ENCODE results near the gene APCDD1.

Gene APCDD1

DNA sequence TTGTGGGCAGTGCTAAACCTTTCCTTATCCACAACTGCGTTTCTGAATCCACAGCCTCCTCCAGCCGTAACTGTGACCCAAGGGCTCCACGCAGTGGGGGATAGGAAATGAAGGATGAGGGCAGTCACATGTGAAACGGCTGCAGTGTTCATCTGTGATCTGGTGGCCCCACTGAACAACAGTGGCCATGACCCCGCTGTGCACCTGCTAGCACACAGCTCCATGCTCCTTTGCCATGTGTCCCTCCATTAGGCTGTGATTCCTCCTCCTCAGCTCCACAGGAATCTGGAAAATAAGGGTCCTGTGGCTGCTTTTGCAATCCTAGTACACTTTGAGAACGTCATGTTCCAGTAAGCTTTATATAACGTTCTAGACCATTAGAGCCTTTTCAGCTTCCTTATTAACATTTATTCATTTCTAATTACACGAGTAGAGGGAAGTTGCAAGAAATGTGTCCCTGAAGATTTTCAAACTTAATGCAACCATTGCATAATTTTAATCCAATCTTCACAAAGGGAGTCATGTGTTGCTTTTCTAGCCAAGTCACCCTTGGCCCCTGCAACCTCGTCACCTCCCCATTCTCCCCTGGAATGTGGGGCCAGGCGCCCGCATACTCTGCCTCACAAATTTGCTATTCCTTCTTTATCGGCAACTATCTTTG is 64.3 kb downstream of the APCDD1 start:
- Histone ChIP-seq H3K4me1 (ENCODE audit: control insufficient read depth, insufficient read depth, low read length) (peaks cover 5% of the 10 kb centered on the region; the same call in 1 of the 2 replicates), H3K4me3 (ENCODE audit: low read depth, low read length) (no peak overlapping the region), H3K27ac (ENCODE audit: low read depth, low read length) (no peak overlapping the region), H3K9me3 (ENCODE audit: control insufficient read depth, insufficient read depth, low read length) (no peaks in the 10 kb centered on the region), H3K27me3 (ENCODE audit: control insufficient read depth, insufficient read depth, low read length) (no peaks in the 10 kb centered on the region), H3K9ac (ENCODE audit: low read depth, low read length) (no peak overlapping the region), H3K36me3 (ENCODE audit: control insufficient read depth, insufficient read depth, low read length) (no peaks in the 10 kb centered on the region)

DNA sequence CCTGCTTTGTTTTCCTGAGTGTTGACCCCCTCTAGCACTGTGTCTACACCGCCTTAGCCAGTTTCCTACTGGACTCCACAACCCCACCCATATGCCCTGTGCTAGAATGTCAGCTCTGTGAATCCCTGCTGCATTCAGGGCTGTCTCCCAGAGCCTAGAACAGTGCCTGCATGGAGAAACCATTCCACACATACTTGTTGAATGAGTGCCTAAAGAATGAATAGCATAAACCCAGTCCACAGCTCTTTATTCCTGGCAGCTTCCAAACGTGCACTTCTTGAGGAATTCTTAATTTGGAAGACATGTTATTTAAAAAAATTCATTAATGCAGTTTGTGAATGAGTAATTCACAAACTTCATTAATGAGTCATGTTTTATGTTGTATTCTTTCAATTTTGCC is 64.9 kb downstream of the APCDD1 start:
- H3K27me3 ChIP-seq (ENCODE audit: control insufficient read depth, insufficient read depth, low read length) = no peaks in the 10 kb centered on the region
- H3K4me3 ChIP-seq (ENCODE audit: low read depth, low read length) = no peak overlapping the region
- H3K9ac ChIP-seq (ENCODE audit: low read depth, low read length) = no peak overlapping the region
- no peaks in the 10 kb centered on the region for H3K36me3 ChIP-seq (ENCODE audit: control insufficient read depth, insufficient read depth, low read length)
- no peaks in the 10 kb centered on the region for H3K9me3 ChIP-seq (ENCODE audit: control insufficient read depth, insufficient read depth, low read length)
- no peak overlapping the region for H3K27ac ChIP-seq (ENCODE audit: low read depth, low read length)
- H3K4me1 ChIP-seq (ENCODE audit: control insufficient read depth, insufficient read depth, low read length) = peaks cover 7% of the 10 kb centered on the region; the same call in 1 of the 2 replicates

DNA sequence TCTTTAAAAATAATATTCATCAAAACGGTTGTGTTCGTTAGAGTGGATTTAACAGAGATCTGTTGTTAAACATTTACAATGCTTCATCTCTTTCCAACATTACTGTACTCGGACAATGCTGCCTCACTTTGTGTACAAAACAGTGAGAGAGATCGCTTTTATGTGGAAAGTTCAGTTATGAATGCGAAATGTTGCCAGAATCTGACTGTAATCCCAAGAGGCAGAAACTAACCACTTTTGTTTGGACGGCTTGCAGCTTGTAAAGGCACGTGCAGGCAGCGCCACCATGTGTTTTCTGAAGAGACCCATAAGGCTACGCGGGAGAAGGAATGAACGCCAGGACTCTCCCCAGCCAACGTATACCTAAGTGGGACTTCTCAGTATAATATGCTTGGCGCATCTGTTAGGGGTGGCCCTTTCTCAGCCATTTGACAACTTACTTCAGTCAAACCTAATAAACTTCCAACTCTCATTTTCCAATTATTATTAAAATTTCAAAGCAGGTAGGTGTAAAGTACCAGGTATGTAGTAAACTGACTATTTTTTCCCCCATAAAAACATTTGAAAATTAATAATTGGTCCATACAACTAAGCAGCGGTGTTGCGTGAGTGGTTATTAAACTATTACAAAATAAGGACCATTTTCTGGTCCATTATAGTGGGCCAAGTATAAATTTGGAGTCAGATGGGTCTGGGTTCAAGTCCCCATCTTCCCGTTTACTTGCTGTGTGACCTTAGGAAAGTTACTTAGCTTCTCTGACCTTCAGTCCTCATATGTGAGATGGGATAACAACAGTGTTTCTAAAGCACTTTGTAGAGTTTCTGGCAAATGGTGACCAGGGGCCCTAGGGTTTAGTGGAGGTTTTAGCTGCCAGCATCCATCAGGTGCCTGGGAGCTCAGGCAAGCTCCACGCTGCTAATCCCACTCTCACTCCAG is 65.8 kb downstream of the APCDD1 start:
- no peaks in the 10 kb centered on the region for H3K27me3 ChIP-seq (ENCODE audit: control insufficient read depth, insufficient read depth, low read length)
- H3K9me3 ChIP-seq (ENCODE audit: control insufficient read depth, insufficient read depth, low read length) = no peaks in the 10 kb centered on the region
- no peak overlapping the region for H3K9ac ChIP-seq (ENCODE audit: low read depth, low read length)
- no peaks in the 10 kb centered on the region for H3K36me3 ChIP-seq (ENCODE audit: control insufficient read depth, insufficient read depth, low read length)
- H3K4me1 ChIP-seq (ENCODE audit: control insufficient read depth, insufficient read depth, low read length) = peaks cover 7% of the 10 kb centered on the region
- H3K4me3 ChIP-seq (ENCODE audit: low read depth, low read length) = no peak overlapping the region
- no peak overlapping the region for H3K27ac ChIP-seq (ENCODE audit: low read depth, low read length)

DNA sequence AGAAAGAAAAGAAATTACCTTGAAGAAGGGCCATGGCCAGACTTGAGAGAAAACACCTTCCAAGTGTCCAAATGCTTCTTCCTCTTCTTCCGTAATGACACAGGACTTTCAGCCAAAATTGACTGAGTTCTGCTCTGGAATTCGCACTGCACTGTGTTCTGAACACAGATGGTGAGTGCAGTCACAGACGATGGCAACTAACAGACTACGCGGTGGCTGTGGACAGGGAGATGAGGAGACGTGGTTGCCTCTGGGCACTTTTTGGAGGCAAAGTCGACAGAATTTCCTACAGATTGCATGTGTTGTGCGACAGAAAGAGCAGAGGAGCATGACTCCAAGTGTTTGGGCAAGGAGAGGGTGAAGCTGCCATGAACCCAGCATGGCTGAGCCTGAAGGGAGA is 67.1 kb downstream of the APCDD1 start:
- H3K27ac ChIP-seq (ENCODE audit: low read depth, low read length) = no peak overlapping the region
- no peaks in the 10 kb centered on the region for H3K27me3 ChIP-seq (ENCODE audit: control insufficient read depth, insufficient read depth, low read length)
- no peaks in the 10 kb centered on the region for H3K9me3 ChIP-seq (ENCODE audit: control insufficient read depth, insufficient read depth, low read length)
- peaks cover 10% of the 10 kb centered on the region for H3K4me1 ChIP-seq (ENCODE audit: control insufficient read depth, insufficient read depth, low read length)
- no peak overlapping the region for H3K4me3 ChIP-seq (ENCODE audit: low read depth, low read length)
- H3K36me3 ChIP-seq (ENCODE audit: control insufficient read depth, insufficient read depth, low read length) = no peaks in the 10 kb centered on the region
- no peak overlapping the region for H3K9ac ChIP-seq (ENCODE audit: low read depth, low read length)

DNA sequence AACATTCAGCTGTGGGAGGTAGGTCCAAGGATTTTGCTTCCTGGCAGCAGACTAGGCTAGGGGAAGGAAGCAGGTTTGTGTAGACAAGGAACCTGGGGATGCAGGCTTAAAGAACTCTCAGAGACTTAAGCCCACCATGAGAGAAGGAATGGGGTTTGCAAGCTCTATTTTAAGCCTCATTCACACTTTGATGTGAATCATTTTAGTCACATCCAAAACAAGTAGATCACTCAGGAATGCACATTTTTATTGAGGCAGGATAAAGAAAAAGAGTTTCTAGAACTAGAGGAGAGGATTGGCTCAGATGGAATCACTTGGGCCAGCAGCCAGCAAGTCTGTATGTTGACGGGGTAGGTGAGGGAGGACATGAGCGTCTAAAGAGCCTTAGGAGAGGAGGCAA is 68.1 kb downstream of the APCDD1 start:
- no peak overlapping the region for H3K27ac ChIP-seq (ENCODE audit: low read depth, low read length)
- peaks cover 14% of the 10 kb centered on the region for H3K4me1 ChIP-seq (ENCODE audit: control insufficient read depth, insufficient read depth, low read length)
- H3K4me3 ChIP-seq (ENCODE audit: low read depth, low read length) = no peak overlapping the region
- H3K9ac ChIP-seq (ENCODE audit: low read depth, low read length) = no peak overlapping the region
- no peaks in the 10 kb centered on the region for H3K27me3 ChIP-seq (ENCODE audit: control insufficient read depth, insufficient read depth, low read length)
- no peaks in the 10 kb centered on the region for H3K9me3 ChIP-seq (ENCODE audit: control insufficient read depth, insufficient read depth, low read length)
- no peaks in the 10 kb centered on the region for H3K36me3 ChIP-seq (ENCODE audit: control insufficient read depth, insufficient read depth, low read length)

DNA sequence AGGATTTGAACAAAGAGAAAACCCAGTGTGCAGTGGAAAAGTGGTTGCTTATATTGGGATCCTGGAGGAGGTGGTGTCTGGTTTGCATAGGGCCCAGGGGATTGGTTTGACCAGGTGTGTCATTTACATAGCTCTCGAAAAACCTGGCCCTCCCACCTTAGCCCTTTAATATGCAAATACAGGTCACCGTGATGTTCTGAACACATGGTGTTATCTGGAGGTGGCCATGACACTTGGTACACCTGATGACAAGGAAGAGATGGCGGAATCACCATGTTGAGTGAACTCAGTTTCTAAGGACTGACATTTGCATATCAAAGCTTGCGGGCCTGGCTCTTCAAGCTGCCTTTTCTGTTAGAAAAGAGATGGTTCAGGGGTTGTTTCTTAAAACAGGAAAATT is 69.1 kb downstream of the APCDD1 start:
- Histone ChIP-seq H3K27ac (ENCODE audit: low read depth, low read length) (no peak overlapping the region), H3K4me3 (ENCODE audit: low read depth, low read length) (no peak overlapping the region), H3K9ac (ENCODE audit: low read depth, low read length) (no peak overlapping the region), H3K36me3 (ENCODE audit: control insufficient read depth, insufficient read depth, low read length) (no peaks in the 10 kb centered on the region), H3K27me3 (ENCODE audit: control insufficient read depth, insufficient read depth, low read length) (no peaks in the 10 kb centered on the region), H3K9me3 (ENCODE audit: control insufficient read depth, insufficient read depth, low read length) (no peaks in the 10 kb centered on the region), H3K4me1 (ENCODE audit: control insufficient read depth, insufficient read depth, low read length) (peaks cover 14% of the 10 kb centered on the region)

DNA sequence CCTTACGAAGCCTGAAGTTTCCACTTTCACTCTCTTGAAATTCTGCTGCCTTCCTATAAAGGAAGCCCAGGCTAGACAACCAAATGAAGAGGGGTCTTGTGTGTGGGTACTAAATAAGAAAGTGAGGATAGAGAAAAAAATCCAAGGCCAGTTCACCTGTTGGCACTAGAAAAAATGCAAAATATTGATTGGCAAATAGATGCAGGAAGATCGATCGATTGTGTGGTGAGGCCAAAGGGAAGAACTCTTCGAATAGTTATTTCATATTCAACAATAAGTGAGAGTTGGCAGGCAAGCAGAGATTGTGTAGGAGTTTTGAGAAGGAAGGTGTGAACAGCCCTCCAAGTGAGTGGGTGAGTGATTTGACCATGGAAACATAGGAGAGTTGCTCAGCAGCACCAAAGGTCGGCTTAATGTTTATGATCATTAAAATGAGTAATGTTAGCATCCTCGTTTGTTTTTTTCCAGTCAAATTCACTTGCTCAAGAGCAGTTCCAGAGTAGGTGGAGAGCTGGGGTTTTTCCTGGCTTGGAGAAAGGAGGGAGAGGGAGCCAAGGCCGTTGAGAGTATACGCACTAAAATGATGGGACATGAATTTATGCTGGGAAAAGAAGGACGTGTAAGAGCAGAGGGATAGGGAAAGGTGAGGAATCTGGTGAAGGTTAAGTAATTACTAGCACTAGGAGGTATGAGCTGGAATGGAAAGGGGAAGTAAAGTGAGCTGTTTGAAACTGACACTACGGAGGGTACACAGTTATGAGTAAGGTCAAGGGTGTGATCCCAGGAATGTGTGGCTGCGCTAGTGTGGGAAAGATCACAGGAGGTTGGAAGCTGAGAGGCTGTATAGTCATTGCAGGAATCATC is 70.3 kb downstream of the APCDD1 start:
- H3K9me3 ChIP-seq (ENCODE audit: control insufficient read depth, insufficient read depth, low read length) = no peaks in the 10 kb centered on the region
- no peak overlapping the region for H3K9ac ChIP-seq (ENCODE audit: low read depth, low read length)
- H3K4me3 ChIP-seq (ENCODE audit: low read depth, low read length) = no peak overlapping the region
- no peaks in the 10 kb centered on the region for H3K36me3 ChIP-seq (ENCODE audit: control insufficient read depth, insufficient read depth, low read length)
- H3K27me3 ChIP-seq (ENCODE audit: control insufficient read depth, insufficient read depth, low read length) = no peaks in the 10 kb centered on the region
- peaks cover 14% of the 10 kb centered on the region for H3K4me1 ChIP-seq (ENCODE audit: control insufficient read depth, insufficient read depth, low read length)
- H3K27ac ChIP-seq (ENCODE audit: low read depth, low read length) = no peak overlapping the region

DNA sequence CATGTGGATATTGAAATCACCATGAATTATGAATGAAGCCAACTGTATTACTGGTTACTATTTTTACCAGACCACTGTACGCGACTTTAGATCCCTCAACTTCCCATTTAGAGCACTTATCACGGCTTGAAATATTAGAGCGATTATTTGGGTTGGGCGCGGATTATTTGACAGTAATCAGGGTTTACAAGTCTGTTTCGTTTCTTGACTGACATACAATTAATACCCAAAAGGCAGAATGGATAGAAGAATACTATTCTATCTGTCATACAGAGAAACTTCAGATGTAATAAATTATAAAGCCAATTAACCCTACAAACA is 70.9 kb downstream of the APCDD1 start:
- Histone ChIP-seq H3K4me1 (ENCODE audit: control insufficient read depth, insufficient read depth, low read length) (peaks cover 14% of the 10 kb centered on the region), H3K27ac (ENCODE audit: low read depth, low read length) (no peak overlapping the region), H3K9me3 (ENCODE audit: control insufficient read depth, insufficient read depth, low read length) (no peaks in the 10 kb centered on the region), H3K4me3 (ENCODE audit: low read depth, low read length) (peak overlapping the region; percentile 100), H3K36me3 (ENCODE audit: control insufficient read depth, insufficient read depth, low read length) (no peaks in the 10 kb centered on the region), H3K27me3 (ENCODE audit: control insufficient read depth, insufficient read depth, low read length) (no peaks in the 10 kb centered on the region), H3K9ac (ENCODE audit: low read depth, low read length) (no peak overlapping the region)

DNA sequence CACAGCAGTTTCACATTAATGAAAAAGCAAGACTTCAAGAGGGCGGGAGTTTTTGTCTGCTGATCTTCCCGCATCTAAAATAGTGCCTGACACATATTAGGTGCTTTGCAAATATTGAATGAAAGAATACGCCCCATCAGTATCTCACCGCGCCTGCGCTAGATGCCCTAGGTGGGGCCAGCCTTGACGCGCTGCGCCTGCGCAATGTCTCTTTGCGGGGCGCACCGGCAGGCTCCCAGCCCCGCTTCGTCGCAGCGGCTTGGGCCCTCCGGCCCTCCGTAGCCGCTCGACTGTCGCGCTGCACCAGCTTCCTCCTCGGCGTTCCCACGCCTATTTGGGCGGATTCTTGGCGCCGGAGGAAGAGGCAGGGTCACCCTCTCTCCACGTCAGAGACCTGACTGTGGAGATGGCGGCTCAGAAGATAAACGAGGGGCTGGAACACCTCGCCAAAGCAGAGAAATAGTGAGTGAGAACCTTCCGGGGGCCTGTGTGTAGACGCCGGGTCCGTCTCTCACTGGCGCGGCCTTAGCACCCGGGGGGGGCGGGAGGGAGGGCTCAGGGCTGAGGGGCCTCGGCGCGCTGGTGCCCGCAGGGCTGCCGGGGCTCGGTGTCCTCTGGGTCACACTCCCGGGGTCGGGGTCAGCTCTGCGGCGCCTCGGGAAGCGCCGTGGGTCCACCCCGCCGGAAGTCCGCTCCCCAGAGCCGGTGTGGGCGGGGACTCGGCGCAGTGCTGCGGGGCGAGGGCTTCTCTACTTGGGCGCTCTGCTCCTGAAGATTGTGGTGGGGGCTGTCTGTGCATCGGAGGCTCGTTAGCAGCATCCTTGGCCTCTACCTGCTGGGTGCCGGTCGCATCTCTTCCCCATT is 71.5 kb downstream of the APCDD1 start, which contains the start of gene NAPG:
NAPG (plus strand) TSS at position 331 of the 864 bp plus-strand sequence; CDS start at position 407, 76 bp downstream.
- H3K36me3 ChIP-seq (ENCODE audit: control insufficient read depth, insufficient read depth, low read length) = no peaks in the 10 kb centered on the region
- no peaks in the 10 kb centered on the region for H3K9me3 ChIP-seq (ENCODE audit: control insufficient read depth, insufficient read depth, low read length)
- H3K4me1 ChIP-seq (ENCODE audit: control insufficient read depth, insufficient read depth, low read length) = peaks cover 14% of the 10 kb centered on the region
- no peaks in the 10 kb centered on the region for H3K27me3 ChIP-seq (ENCODE audit: control insufficient read depth, insufficient read depth, low read length)
- peak within 1 kb of the TSS; percentile 96 for H3K27ac ChIP-seq (ENCODE audit: low read depth, low read length)
- H3K4me3 ChIP-seq (ENCODE audit: low read depth, low read length) = peak within 1 kb of the TSS; percentile 100
- peak within 1 kb of the TSS; percentile 78 for H3K9ac ChIP-seq (ENCODE audit: low read depth, low read length)

DNA sequence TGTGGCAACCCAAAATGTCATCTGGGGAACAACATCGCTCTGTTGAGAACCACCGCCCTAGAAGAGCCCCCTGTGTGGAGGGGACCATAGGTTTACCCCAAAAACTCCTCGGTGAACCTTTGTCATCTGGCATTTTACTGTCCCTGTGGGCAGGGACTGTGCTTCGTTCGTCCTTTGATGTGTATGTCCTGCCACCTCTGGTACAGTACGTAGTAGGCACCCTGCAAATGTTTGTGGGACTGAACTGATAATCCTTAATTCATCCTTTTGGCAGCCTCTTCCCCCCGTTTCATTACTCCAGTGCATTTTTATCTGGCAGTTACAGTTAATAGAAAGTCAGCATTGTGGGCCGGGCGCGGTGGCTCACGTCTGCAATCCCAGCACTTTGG is 72.1 kb downstream of the APCDD1 start:
- H3K36me3 ChIP-seq (ENCODE audit: control insufficient read depth, insufficient read depth, low read length) = no peaks in the 10 kb centered on the region; the same call in 1 of the 2 replicates
- H3K27me3 ChIP-seq (ENCODE audit: control insufficient read depth, insufficient read depth, low read length) = no peaks in the 10 kb centered on the region
- H3K27ac ChIP-seq (ENCODE audit: low read depth, low read length) = peak overlapping the region; percentile 96
- peaks cover 14% of the 10 kb centered on the region for H3K4me1 ChIP-seq (ENCODE audit: control insufficient read depth, insufficient read depth, low read length)
- H3K9ac ChIP-seq (ENCODE audit: low read depth, low read length) = peak overlapping the region; percentile 78
- H3K9me3 ChIP-seq (ENCODE audit: control insufficient read depth, insufficient read depth, low read length) = no peaks in the 10 kb centered on the region
- H3K4me3 ChIP-seq (ENCODE audit: low read depth, low read length) = peak overlapping the region; percentile 100
